Astrocyte (in vitro differentiated cells and primary cell): ENCODE data around the gene PAMR1. TPM values are rescaled to one million over a fixed set of nuclear protein-coding genes. Genes with fewer than 3 reads are reported as not detected.

Experiments
- DNase-seq: peaks from one replicate; pipeline ENCODE4 v3.0.0-alpha.2; 2010; ENCODE audit warnings: low read depth
- FAIRE-seq: peaks from 2 replicates; lab custom pipeline; 2011; peaks lifted over from hg19 to GRCh38; lab: Jason Lieb, UNC
- H2AFZ ChIP-seq: 2 replicates; pipeline ENCODE4 v1.6.0; 2012; ENCODE audit warnings: low read depth, low read length, inconsistent platforms
- H3K27ac ChIP-seq: 2 replicates; pipeline ENCODE4 v1.5.1; 2011; ENCODE audit warnings: low read depth, low read length, inconsistent platforms
- H3K27me3 ChIP-seq: 2 replicates; pipeline ENCODE4 v1.6.0; 2011; ENCODE audit warnings: low read length, inconsistent platforms; ENCODE audit not compliant: insufficient read depth
- H3K36me3 ChIP-seq: 2 replicates; pipeline ENCODE4 v1.5.1; 2011; ENCODE audit warnings: low read length, inconsistent platforms; ENCODE audit not compliant: insufficient read depth
- H3K4me1 ChIP-seq: 2 replicates; pipeline ENCODE4 v1.5.1; 2011; ENCODE audit warnings: low read length, inconsistent platforms; ENCODE audit not compliant: insufficient read depth
- H3K4me2 ChIP-seq: 2 replicates; pipeline ENCODE4 v1.6.0; 2012; ENCODE audit warnings: low read length, inconsistent platforms
- H3K4me3 ChIP-seq: 2 replicates; pipeline ENCODE4 v1.5.1; 2011; ENCODE audit warnings: low read depth, mild to moderate bottlenecking, low read length, inconsistent platforms; ENCODE audit not compliant: insufficient read depth
- H3K79me2 ChIP-seq: 2 replicates; pipeline ENCODE4 v1.6.0; 2012; ENCODE audit warnings: mild to moderate bottlenecking, low read length, inconsistent platforms; ENCODE audit not compliant: insufficient read depth
- H3K9ac ChIP-seq: 2 replicates; pipeline ENCODE4 v1.6.0; 2012; ENCODE audit warnings: mild to moderate bottlenecking, low read length, inconsistent platforms
- H3K9me3 ChIP-seq: 2 replicates; pipeline ENCODE4 v1.5.1; 2012; ENCODE audit warnings: low read depth, mild to moderate bottlenecking, low read length, inconsistent platforms; ENCODE audit not compliant: insufficient read depth
- H4K20me1 ChIP-seq: 2 replicates; pipeline ENCODE4 v1.6.0; 2012; ENCODE audit warnings: low read length, inconsistent platforms; ENCODE audit not compliant: insufficient read depth
- H3K27ac Mint-ChIP-seq: one replicate; pipeline ENCODE4 v1.8.0; 2021; ENCODE audit warnings: mild to moderate bottlenecking, mixed read lengths; ENCODE audit not compliant: unreplicated experiment
- H3K27me3 Mint-ChIP-seq: one replicate; pipeline ENCODE4 v1.8.0; 2021; ENCODE audit warnings: low read depth, mixed read lengths; ENCODE audit not compliant: unreplicated experiment
- H3K36me3 Mint-ChIP-seq: one replicate; pipeline ENCODE4 v1.8.0; 2021; ENCODE audit warnings: low read depth, mixed read lengths; ENCODE audit not compliant: unreplicated experiment
- H3K4me1 Mint-ChIP-seq: one replicate; pipeline ENCODE4 v1.8.0; 2021; ENCODE audit warnings: low read depth, mixed read lengths; ENCODE audit not compliant: unreplicated experiment
- H3K4me3 Mint-ChIP-seq: one replicate; pipeline ENCODE4 v1.8.0; 2021; ENCODE audit warnings: mild to moderate bottlenecking, moderate library complexity, mixed read lengths; ENCODE audit not compliant: unreplicated experiment
- H3K9me3 Mint-ChIP-seq: one replicate; pipeline ENCODE4 v1.8.0; 2021; ENCODE audit warnings: mild to moderate bottlenecking, mixed read lengths; ENCODE audit not compliant: unreplicated experiment
- EZH2 ChIP-seq: IDR thresholded peaks from 2 replicates; pipeline ENCODE4 v1.6.1; 2012; ENCODE audit warnings: mild to moderate bottlenecking, low read length, inconsistent platforms; ENCODE audit not compliant: insufficient read depth
- total RNA-seq: library from RNA; stranded (reverse); gene quantifications from 2 replicates; pipeline ENCODE4 v1.2.1, GENCODE V29; 2021
- TF ChIP-seq, protein P1 (sequence below): IDR thresholded peaks from 2 replicates; pipeline ENCODE4 v1.5.1; 2011; ENCODE audit warnings: low read depth, mild to moderate bottlenecking, inconsistent platforms, low read length, moderate library complexity; ENCODE audit not compliant: insufficient read depth

Gene PAMR1
- total RNA-seq, 1 donor from 2014 or later: 12.6 TPM

DNA sequence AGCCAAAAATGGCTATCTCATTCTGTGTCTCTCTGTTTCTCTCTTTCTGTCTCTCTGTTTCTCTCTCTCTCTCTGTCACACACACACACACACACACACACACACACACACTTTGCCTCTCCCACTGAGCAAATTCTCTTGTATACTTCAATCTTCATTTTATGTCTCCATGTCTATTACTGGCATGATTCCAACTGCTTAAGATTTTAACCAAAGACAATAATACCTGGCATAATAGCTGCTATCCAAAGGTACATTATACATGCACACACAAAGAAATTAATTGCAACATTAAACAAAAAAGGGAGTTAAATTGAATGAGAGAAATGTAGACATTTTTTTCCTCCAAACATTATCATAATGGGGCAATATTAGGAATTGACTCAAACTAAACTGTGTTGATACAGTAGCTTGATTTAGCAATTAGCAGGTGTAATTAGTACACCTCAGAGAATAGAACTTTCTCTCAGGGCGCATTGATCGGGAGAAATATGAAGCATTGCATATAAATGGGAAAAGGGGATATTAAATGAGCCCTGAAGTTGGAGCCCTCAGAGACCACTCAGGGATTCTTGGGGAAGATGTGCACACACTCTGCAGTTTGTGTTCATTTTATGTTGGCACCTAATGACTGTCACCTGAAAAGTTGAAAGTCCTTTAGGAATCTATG lies 88.7 kb downstream of the PAMR1 start:
- Histone ChIP-seq H4K20me1 (no peaks in the 10 kb centered on the region), H3K79me2 (no peaks in the 10 kb centered on the region), H3K27ac (no peak overlapping the region), H3K27me3 (peaks cover 16% of the 10 kb centered on the region), H3K36me3 (no peaks in the 10 kb centered on the region), H2AFZ (no peak overlapping the region), H3K4me2 (no peak overlapping the region), H3K4me1 (no peaks in the 10 kb centered on the region), H3K4me3 (no peak overlapping the region), H3K9ac (no peak overlapping the region), H3K9me3 (no peaks in the 10 kb centered on the region)
- FAIRE-seq (no peak), DNase-seq (no peak)
- Mint-ChIP-seq H3K4me3 (no peak overlapping the region), H3K27ac (no peak overlapping the region), H3K9me3 (peaks cover 3% of the 10 kb centered on the region), H3K36me3 (peaks cover 13% of the 10 kb centered on the region), H3K4me1 (no peaks in the 10 kb centered on the region), H3K27me3 (peaks cover 50% of the 10 kb centered on the region)
- TF ChIP-seq, protein P1, sequence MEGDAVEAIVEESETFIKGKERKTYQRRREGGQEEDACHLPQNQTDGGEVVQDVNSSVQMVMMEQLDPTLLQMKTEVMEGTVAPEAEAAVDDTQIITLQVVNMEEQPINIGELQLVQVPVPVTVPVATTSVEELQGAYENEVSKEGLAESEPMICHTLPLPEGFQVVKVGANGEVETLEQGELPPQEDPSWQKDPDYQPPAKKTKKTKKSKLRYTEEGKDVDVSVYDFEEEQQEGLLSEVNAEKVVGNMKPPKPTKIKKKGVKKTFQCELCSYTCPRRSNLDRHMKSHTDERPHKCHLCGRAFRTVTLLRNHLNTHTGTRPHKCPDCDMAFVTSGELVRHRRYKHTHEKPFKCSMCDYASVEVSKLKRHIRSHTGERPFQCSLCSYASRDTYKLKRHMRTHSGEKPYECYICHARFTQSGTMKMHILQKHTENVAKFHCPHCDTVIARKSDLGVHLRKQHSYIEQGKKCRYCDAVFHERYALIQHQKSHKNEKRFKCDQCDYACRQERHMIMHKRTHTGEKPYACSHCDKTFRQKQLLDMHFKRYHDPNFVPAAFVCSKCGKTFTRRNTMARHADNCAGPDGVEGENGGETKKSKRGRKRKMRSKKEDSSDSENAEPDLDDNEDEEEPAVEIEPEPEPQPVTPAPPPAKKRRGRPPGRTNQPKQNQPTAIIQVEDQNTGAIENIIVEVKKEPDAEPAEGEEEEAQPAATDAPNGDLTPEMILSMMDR: no peak
- TF ChIP-seq EZH2: no peak

DNA sequence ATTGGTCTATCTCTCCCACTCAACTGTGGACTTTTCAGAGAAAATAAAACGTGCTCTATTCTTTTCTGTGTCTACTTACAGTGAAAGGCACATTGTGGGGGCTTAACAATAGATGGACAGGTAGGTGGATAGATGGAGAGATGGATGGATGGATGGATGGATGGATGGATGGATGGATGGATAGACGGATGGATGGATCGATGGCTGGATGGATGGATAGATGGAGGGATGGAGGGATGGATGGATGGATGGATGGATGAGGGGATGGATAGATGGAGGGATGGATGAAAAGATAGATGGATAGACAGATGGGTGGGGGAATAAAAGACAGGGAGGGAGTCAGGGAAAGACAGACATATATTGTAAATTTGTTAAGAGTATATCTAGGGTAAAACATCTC lies 91.8 kb downstream of the PAMR1 start:
- Mint-ChIP-seq H3K27me3 (peaks cover 53% of the 10 kb centered on the region), H3K27ac (no peak overlapping the region), H3K36me3 (peaks cover 24% of the 10 kb centered on the region), H3K4me3 (no peak overlapping the region), H3K9me3 (peaks cover 14% of the 10 kb centered on the region), H3K4me1 (no peaks in the 10 kb centered on the region)
- Histone ChIP-seq H3K9ac (no peak overlapping the region), H3K27me3 (peaks cover 15% of the 10 kb centered on the region), H3K9me3 (no peaks in the 10 kb centered on the region), H3K27ac (no peak overlapping the region), H4K20me1 (no peaks in the 10 kb centered on the region), H2AFZ (no peak overlapping the region), H3K4me2 (no peak overlapping the region), H3K79me2 (no peaks in the 10 kb centered on the region), H3K4me3 (no peak overlapping the region), H3K4me1 (no peaks in the 10 kb centered on the region), H3K36me3 (no peaks in the 10 kb centered on the region)
- no peak for TF ChIP-seq EZH2
- TF ChIP-seq, protein P1: no peak
- no peak for DNase-seq
- no peak for FAIRE-seq

DNA sequence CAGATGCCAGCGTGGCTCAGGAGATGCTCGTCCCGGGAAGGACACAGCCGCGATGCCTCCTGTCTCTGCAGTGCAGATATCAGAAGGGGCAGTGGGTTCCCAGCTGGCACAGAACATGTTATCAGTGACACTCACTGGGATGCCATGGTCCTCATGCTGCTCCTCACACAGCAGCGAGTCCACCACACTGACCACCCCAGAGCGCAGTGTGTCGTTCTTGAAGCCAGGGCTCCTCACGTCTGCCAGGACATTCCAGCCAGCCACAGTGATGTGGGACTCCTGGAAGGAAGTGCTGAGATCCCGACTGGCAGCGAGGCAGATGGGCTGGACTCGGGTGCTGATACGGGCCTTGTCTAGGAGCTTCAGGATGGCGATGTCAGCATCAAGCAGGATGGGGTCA lies 93.0 kb downstream of the PAMR1 start:
- H3K4me3 ChIP-seq: no peak overlapping the region
- no peaks in the 10 kb centered on the region for H4K20me1 ChIP-seq
- no peaks in the 10 kb centered on the region for H3K9me3 ChIP-seq
- no peak for FAIRE-seq
- peaks cover 2% of the 10 kb centered on the region for H3K4me1 ChIP-seq
- Mint-ChIP-seq H3K4me3 (no peak overlapping the region), H3K4me1 (no peaks in the 10 kb centered on the region), H3K27ac (no peak overlapping the region), H3K36me3 (peaks cover 27% of the 10 kb centered on the region), H3K9me3 (peaks cover 14% of the 10 kb centered on the region), H3K27me3 (peaks cover 53% of the 10 kb centered on the region)
- H3K79me2 ChIP-seq: no peaks in the 10 kb centered on the region
- no peak for TF ChIP-seq EZH2
- H3K36me3 ChIP-seq: no peaks in the 10 kb centered on the region
- no peak for DNase-seq
- no peak overlapping the region for H2AFZ ChIP-seq
- peaks cover 8% of the 10 kb centered on the region for H3K27me3 ChIP-seq
- H3K27ac ChIP-seq: no peak overlapping the region
- no peak overlapping the region for H3K4me2 ChIP-seq
- H3K9ac ChIP-seq: no peak overlapping the region
